Smooth muscle cell (in vitro differentiated cells): ENCODE measurements around the gene TBC1D1. TPM values are rescaled to one million over a fixed set of nuclear protein-coding genes. Genes with fewer than 3 reads are reported as not detected.

Experiments used
- DNase-seq: peaks from one replicate; lab custom pipeline; 2025; ENCODE audit not compliant: unreplicated experiment; lab: John Stamatoyannopoulos, UW
- H2AFZ ChIP-seq: fragments of 200-600 bp; sonication (generic); 2 replicates; pipeline ENCODE4 v1.6.0; 2016; ENCODE audit warnings: antibody characterized with exemption, low read depth, mild to moderate bottlenecking
- H3F3A ChIP-seq: fragments of 200-600 bp; sonication (generic); 2 replicates; pipeline ENCODE4 v1.6.0; 2017; ENCODE audit warnings: antibody characterized with exemption, low read depth
- H3K27ac ChIP-seq: fragments of 200-600 bp; sonication (generic); 2 replicates; pipeline ENCODE4 v1.5.1; 2016; ENCODE audit warnings: low read depth, mild to moderate bottlenecking
- H3K27me3 ChIP-seq: fragments of 200-600 bp; sonication (generic); 2 replicates; pipeline ENCODE4 v1.6.1; 2016; ENCODE audit warnings: low read depth, mild to moderate bottlenecking
- H3K36me3 ChIP-seq: fragments of 200-600 bp; sonication (generic); 2 replicates; pipeline ENCODE4 v1.5.1; 2016; ENCODE audit warnings: low read depth
- H3K4me1 ChIP-seq: fragments of 200-600 bp; sonication (generic); 2 replicates; pipeline ENCODE4 v1.5.1; 2016; ENCODE audit warnings: low read depth
- H3K4me2 ChIP-seq: fragments of 200-600 bp; sonication (generic); 2 replicates; pipeline ENCODE4 v1.6.0; 2016; ENCODE audit warnings: mild to moderate bottlenecking
- H3K4me3 ChIP-seq: fragments of 200-600 bp; sonication (generic); 2 replicates; pipeline ENCODE4 v1.5.1; 2016; ENCODE audit warnings: mild to moderate bottlenecking
- H3K79me2 ChIP-seq: fragments of 200-600 bp; sonication (generic); 2 replicates; pipeline ENCODE4 v1.6.0; 2016; ENCODE audit warnings: low read depth, mild to moderate bottlenecking
- H3K9ac ChIP-seq: fragments of 200-600 bp; sonication (generic); 2 replicates; pipeline ENCODE4 v1.6.0; 2016; ENCODE audit warnings: low read depth
- H3K9me3 ChIP-seq: fragments of 200-600 bp; sonication (generic); replicated peaks from 2 replicates; pipeline ENCODE4 v1.5.1; 2016; ENCODE audit warnings: low read depth
- H4K20me1 ChIP-seq: fragments of 200-600 bp; sonication (generic); 2 replicates; pipeline ENCODE4 v1.6.0; 2016; ENCODE audit warnings: low read depth
- WGBS: methylation state at CpG from one replicate; pipeline ENCODE4 v1.1.7; 2016; ENCODE audit warnings: low lambda C conversion rate; 5-methylcytosine and 5-hydroxymethylcytosine counted together
- polyA plus RNA-seq: library from polyadenylated mRNA; unstranded; fragments of >200 nt; fragmentation: Nextera tagmentation; extraction: Ambion mirVana; gene quantifications from 2 replicates; pipeline ENCODE4 v1.2.1, GENCODE V29; 2016
- total RNA-seq: library from RNA; depleted of rRNA; stranded (reverse); fragments of >200 nt; gene quantifications from 2 replicates; pipeline ENCODE4 v1.2.3, GENCODE V29; 2014
- TF ChIP-seq, protein P1 (sequence below): fragments of 200-600 bp; sonication (generic); IDR thresholded peaks from 2 replicates; pipeline ENCODE4 v1.5.1; 2017; ENCODE audit warnings: borderline replicate concordance, mild to moderate bottlenecking, antibody characterized with exemption; ENCODE audit not compliant: insufficient read depth, poor library complexity, severe bottlenecking

Gene TBC1D1
- total and polyA plus RNA-seq, 2 experiments from 2014 or later = 81.5 to 117 TPM

DNA sequence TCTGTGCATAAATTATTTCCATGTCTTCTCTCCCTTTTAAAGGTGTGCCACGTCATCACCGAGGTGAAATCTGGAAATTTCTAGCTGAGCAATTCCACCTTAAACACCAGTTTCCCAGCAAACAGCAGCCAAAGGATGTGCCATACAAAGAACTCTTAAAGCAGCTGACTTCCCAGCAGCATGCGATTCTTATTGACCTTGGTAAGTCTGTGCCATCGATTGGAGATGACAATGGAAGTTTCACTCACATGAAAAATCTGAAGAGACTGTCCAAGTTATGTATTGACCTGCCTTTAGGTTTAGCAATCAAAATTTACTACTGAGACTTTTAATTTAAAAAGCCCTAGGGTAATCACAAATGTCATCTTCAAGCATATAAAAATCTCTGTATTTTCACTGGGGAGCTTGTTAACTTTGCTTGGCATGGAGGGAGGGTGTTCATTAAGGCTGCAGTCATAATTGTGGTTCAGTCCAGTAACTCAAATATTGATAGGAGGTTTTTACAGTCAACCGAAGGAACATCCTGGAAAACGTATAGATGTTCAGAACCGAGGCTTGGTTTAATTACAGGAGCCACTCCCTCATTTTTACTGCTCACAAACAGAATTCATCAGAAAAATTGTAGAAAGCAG, 212.2 kb downstream of the TBC1D1 start:
- no peaks in the 10 kb centered on the region for H4K20me1 ChIP-seq
- H3K27ac ChIP-seq = no peak overlapping the region
- no peaks in the 10 kb centered on the region for H3K27me3 ChIP-seq
- 93% methylated on average over 7 of the region's 7 CpGs for WGBS
- no peak overlapping the region for H2AFZ ChIP-seq
- H3K4me1 ChIP-seq = no peaks in the 10 kb centered on the region
- H3K79me2 ChIP-seq = no peaks in the 10 kb centered on the region
- H3K4me3 ChIP-seq = no peak overlapping the region
- TF ChIP-seq, protein P1, sequence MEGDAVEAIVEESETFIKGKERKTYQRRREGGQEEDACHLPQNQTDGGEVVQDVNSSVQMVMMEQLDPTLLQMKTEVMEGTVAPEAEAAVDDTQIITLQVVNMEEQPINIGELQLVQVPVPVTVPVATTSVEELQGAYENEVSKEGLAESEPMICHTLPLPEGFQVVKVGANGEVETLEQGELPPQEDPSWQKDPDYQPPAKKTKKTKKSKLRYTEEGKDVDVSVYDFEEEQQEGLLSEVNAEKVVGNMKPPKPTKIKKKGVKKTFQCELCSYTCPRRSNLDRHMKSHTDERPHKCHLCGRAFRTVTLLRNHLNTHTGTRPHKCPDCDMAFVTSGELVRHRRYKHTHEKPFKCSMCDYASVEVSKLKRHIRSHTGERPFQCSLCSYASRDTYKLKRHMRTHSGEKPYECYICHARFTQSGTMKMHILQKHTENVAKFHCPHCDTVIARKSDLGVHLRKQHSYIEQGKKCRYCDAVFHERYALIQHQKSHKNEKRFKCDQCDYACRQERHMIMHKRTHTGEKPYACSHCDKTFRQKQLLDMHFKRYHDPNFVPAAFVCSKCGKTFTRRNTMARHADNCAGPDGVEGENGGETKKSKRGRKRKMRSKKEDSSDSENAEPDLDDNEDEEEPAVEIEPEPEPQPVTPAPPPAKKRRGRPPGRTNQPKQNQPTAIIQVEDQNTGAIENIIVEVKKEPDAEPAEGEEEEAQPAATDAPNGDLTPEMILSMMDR = no peak
- no peak for DNase-seq
- peaks cover 22% of the 10 kb centered on the region for H3F3A ChIP-seq
- no peak overlapping the region for H3K9ac ChIP-seq
- H3K4me2 ChIP-seq = no peak overlapping the region
- H3K9me3 ChIP-seq = no peaks in the 10 kb centered on the region
- no peaks in the 10 kb centered on the region for H3K36me3 ChIP-seq

- TF ChIP-seq, protein P1 = no peak
- H3K4me2 ChIP-seq = no peak overlapping the region
- no peak overlapping the region for H2AFZ ChIP-seq
- H4K20me1 ChIP-seq = no peaks in the 10 kb centered on the region
- no peaks in the 10 kb centered on the region for H3K9me3 ChIP-seq
- H3K36me3 ChIP-seq = no peaks in the 10 kb centered on the region
- H3K9ac ChIP-seq = no peak overlapping the region
- H3F3A ChIP-seq = peaks cover 7% of the 10 kb centered on the region
- peaks cover 6% of the 10 kb centered on the region for H3K4me1 ChIP-seq
- DNase-seq = no peak
- H3K79me2 ChIP-seq = no peaks in the 10 kb centered on the region
- H3K27me3 ChIP-seq = no peaks in the 10 kb centered on the region
- no peak overlapping the region for H3K27ac ChIP-seq
- WGBS = 96% methylated on average over 7 of the region's 7 CpGs
- H3K4me3 ChIP-seq = no peak overlapping the region
Observed at GRCh38 chr4:38105475-38106220, 214.8 kb downstream of the TBC1D1 start.

- no peaks in the 10 kb centered on the region for H3K36me3 ChIP-seq
- H3K4me1 ChIP-seq = peaks cover 10% of the 10 kb centered on the region
- H3K9me3 ChIP-seq = no peaks in the 10 kb centered on the region
- H3K79me2 ChIP-seq = no peaks in the 10 kb centered on the region
- H3K27ac ChIP-seq = no peak overlapping the region
- H4K20me1 ChIP-seq = no peaks in the 10 kb centered on the region
- DNase-seq = no peak
- H3F3A ChIP-seq = no peaks in the 10 kb centered on the region
- no peak overlapping the region for H3K4me3 ChIP-seq
- H3K9ac ChIP-seq = no peak overlapping the region
- no peaks in the 10 kb centered on the region for H3K27me3 ChIP-seq
- 92% methylated on average over 4 of the region's 4 CpGs for WGBS
- no peak overlapping the region for H3K4me2 ChIP-seq
- TF ChIP-seq, protein P1 = no peak
- no peak overlapping the region for H2AFZ ChIP-seq
Observed at GRCh38 chr4:38106311-38106710, 215.4 kb downstream of the TBC1D1 start.
